ENCODE results near the gene TANC2.

TANC2 gene

DNA sequence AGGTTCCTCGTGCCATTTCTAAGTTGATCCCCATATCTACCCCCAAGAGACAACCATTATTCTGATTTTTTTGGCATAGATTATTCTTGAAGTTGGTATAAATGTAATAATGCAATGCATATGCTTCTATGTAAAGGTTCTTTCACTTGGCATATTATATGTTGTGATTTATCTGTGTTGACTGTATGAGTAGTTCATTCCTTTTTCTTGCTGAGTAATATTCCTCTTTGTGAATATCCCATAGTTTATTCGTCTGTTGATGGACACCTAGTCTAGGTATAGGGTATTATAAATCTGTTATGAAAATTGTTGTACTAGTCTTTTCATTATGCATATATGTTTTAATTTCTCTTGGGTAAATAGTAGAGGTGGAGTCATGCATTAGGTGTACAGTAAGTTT lies 36.6 kb downstream of the TANC2 start:
- DNase-seq = no peak

DNA sequence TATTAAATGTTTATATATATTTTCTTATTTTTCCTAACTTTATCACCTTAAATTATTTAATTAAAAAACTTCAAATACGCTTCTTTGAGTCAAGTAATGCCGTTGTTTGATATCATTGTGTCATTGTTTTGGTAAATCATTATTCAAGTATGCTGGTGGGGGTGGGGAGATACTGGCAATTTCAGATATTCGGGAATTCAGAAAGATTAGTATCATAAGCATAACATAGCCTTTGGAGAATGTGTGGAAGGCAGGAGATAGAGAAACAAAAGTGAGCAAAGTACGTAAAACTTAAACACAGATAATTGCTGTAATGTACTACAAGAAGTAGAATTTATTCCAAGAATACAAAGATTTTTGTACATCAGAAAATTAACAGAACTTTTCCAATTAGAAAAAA lies 49.8 kb downstream of the TANC2 start:
- DNase-seq = no peak

Measured in suppressor macrophage (primary cell).